ENCODE results near the gene HS1BP3. TPM values are rescaled to one million over a fixed set of nuclear protein-coding genes. Genes with fewer than 3 reads are reported as not detected.

The HS1BP3 gene
- total RNA-seq, 1 experiment from 2014 or later: 19.6 TPM

GRCh38 chr2:20665243-20666004 lies 14.5 kb upstream of the HS1BP3 start:
- H3K27me3 ChIP-seq (ENCODE audit: low read length): peaks cover 43% of the 10 kb centered on the region
- peaks cover 10% of the 10 kb centered on the region for H3K4me1 ChIP-seq (ENCODE audit: insufficient read depth, low read length)
- no TSS peak for BruUV-seq (replicated peaks)
- H3K9me2 ChIP-seq (replicated peaks; ENCODE audit: low read length): no peaks in the 10 kb centered on the region
- H3K9me3 ChIP-seq (ENCODE audit: low read length): no peaks in the 10 kb centered on the region
- H3K79me2 ChIP-seq (ENCODE audit: low read length): no peaks in the 10 kb centered on the region
- no peaks in the 10 kb centered on the region for H3F3A ChIP-seq (ENCODE audit: low read length, unreplicated experiment)
- no peak overlapping the region for H3K9ac ChIP-seq (ENCODE audit: low read length)
- no peaks in the 10 kb centered on the region for H4K20me1 ChIP-seq (ENCODE audit: low read length)
- no peak for ATAC-seq
- H3K27ac ChIP-seq (ENCODE audit: low read length): no peak overlapping the region
- intact Hi-C loops (cut with micrococcal nuclease): no loop called here
- no peak for DNase-seq
- no peak overlapping the region for H3K4me2 ChIP-seq (ENCODE audit: low read length)
- H2AFZ ChIP-seq (ENCODE audit: low read length): no peak overlapping the region
- no peak overlapping the region for H3K4me3 ChIP-seq (ENCODE audit: low read length)
- TF ChIP-seq, protein P1, sequence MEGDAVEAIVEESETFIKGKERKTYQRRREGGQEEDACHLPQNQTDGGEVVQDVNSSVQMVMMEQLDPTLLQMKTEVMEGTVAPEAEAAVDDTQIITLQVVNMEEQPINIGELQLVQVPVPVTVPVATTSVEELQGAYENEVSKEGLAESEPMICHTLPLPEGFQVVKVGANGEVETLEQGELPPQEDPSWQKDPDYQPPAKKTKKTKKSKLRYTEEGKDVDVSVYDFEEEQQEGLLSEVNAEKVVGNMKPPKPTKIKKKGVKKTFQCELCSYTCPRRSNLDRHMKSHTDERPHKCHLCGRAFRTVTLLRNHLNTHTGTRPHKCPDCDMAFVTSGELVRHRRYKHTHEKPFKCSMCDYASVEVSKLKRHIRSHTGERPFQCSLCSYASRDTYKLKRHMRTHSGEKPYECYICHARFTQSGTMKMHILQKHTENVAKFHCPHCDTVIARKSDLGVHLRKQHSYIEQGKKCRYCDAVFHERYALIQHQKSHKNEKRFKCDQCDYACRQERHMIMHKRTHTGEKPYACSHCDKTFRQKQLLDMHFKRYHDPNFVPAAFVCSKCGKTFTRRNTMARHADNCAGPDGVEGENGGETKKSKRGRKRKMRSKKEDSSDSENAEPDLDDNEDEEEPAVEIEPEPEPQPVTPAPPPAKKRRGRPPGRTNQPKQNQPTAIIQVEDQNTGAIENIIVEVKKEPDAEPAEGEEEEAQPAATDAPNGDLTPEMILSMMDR (conservative IDR thresholded peaks at IDR 0.05; ENCODE audit: low read depth, low read length): no peak
- TF ChIP-seq EZH2 (IDR thresholded peaks at IDR 0.05; ENCODE audit: low read length, unreplicated experiment) (no peak), EZH2phosphoT487 (IDR thresholded peaks at IDR 0.05; ENCODE audit: borderline replicate concordance, low read length) (no peak)
- ChIA-PET CTCF (no interaction called here), POLR2A (ENCODE audit: unreplicated experiment) (no interaction called here)
- H3K36me3 ChIP-seq (ENCODE audit: low read depth, low read length): no peaks in the 10 kb centered on the region

DNA sequence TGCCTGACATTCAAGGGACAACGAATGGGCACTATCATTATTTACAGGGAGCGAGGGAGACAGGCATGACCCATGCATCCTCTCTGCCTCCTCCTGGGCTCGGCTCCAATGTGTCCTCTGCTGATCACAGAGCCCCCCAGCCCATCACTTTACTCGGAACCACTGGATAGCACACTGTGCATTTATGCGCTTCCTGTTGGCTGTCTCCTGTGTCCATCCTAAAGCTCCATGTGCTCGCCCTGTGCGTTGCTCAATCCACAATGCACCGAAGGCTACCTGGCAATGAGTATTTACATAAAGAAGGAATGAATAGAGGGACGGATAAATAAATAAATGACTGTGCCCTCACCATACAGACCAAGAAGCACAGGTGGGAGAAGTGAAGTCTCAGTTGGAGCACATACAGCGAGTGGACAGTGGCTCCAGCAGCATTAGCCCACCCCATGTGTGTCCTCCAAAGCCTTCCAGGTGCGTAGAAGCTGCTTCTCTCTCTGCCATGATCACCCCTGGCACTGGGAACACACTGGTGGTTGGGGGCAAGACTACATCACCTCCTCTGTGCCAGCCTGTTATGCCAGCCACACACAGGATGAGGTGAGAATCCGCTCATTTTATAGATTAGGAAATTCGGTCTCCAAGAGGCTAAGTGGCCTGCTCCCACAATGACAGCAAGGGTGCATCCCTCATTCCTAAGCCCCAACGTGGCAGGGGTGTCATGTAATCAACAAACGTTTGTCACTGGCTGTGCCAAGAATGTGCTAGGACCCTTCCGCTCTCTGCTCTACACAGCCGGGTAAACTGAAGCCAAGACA lies 13.7 kb upstream of the HS1BP3 start:
- Histone ChIP-seq H3K4me1 (ENCODE audit: insufficient read depth, low read length) (peaks cover 10% of the 10 kb centered on the region), H2AFZ (ENCODE audit: low read length) (no peak overlapping the region), H3K9ac (ENCODE audit: low read length) (no peak overlapping the region), H3K9me2 (replicated peaks; ENCODE audit: low read length) (no peaks in the 10 kb centered on the region), H3K36me3 (ENCODE audit: low read depth, low read length) (no peaks in the 10 kb centered on the region), H3K9me3 (ENCODE audit: low read length) (no peaks in the 10 kb centered on the region), H3K4me2 (ENCODE audit: low read length) (no peak overlapping the region), H3F3A (ENCODE audit: low read length, unreplicated experiment) (no peaks in the 10 kb centered on the region), H3K27me3 (ENCODE audit: low read length) (peaks cover 43% of the 10 kb centered on the region), H3K79me2 (ENCODE audit: low read length) (no peaks in the 10 kb centered on the region), H3K27ac (ENCODE audit: low read length) (no peak overlapping the region), H3K4me3 (ENCODE audit: low read length) (no peak overlapping the region), H4K20me1 (ENCODE audit: low read length) (no peaks in the 10 kb centered on the region)
- ChIA-PET CTCF (interaction anchor here (0.6 kb wide), 1 partner anchor 12 kb away, joined by 4 read pairs; no protein-coding TSS in a partner anchor), POLR2A (ENCODE audit: unreplicated experiment) (no interaction called here)
- ATAC-seq (no peak), DNase-seq (no peak)
- intact Hi-C loops (cut with micrococcal nuclease): no loop called here
- TF ChIP-seq EZH2phosphoT487 (IDR thresholded peaks at IDR 0.05; ENCODE audit: borderline replicate concordance, low read length): no peak
- TF ChIP-seq EZH2 (IDR thresholded peaks at IDR 0.05; ENCODE audit: low read length, unreplicated experiment): no peak
- TF ChIP-seq, protein P1 (conservative IDR thresholded peaks at IDR 0.05; ENCODE audit: low read depth, low read length): no peak
- no TSS peak for BruUV-seq (replicated peaks)

DNA sequence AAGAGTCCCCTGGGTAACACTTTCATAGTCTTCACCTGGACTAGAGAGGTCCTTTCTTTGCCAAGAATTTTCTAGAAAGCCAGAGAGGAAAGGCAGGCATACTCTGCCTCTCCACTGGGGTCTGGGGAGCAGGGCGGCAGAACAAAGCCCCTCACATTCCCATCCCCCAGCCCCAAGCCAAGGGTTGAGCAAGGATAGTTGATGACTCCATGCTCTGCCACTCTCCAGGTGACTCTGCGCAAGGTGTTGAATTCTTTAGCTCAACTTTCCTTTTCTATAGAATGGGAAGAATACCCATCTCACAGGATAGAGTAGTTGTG lies 13.1 kb upstream of the HS1BP3 start:
- Histone ChIP-seq H3K36me3 (ENCODE audit: low read depth, low read length) (no peaks in the 10 kb centered on the region), H3K27ac (ENCODE audit: low read length) (no peak overlapping the region), H3K27me3 (ENCODE audit: low read length) (peaks cover 43% of the 10 kb centered on the region), H3F3A (ENCODE audit: low read length, unreplicated experiment) (no peaks in the 10 kb centered on the region), H2AFZ (ENCODE audit: low read length) (no peak overlapping the region), H4K20me1 (ENCODE audit: low read length) (no peaks in the 10 kb centered on the region), H3K79me2 (ENCODE audit: low read length) (no peaks in the 10 kb centered on the region), H3K4me3 (ENCODE audit: low read length) (no peak overlapping the region), H3K9me3 (ENCODE audit: low read length) (no peaks in the 10 kb centered on the region), H3K4me1 (ENCODE audit: insufficient read depth, low read length) (peaks cover 10% of the 10 kb centered on the region), H3K4me2 (ENCODE audit: low read length) (no peak overlapping the region), H3K9ac (ENCODE audit: low read length) (no peak overlapping the region), H3K9me2 (replicated peaks; ENCODE audit: low read length) (no peaks in the 10 kb centered on the region)
- CTCF ChIA-PET: interaction anchor here (0.6 kb wide), 1 partner anchor 13 kb away, joined by 4 read pairs; no protein-coding TSS in a partner anchor
- no TSS peak for BruUV-seq (replicated peaks)
- POLR2A ChIA-PET (ENCODE audit: unreplicated experiment): no interaction called here
- TF ChIP-seq, protein P1 (conservative IDR thresholded peaks at IDR 0.05; ENCODE audit: low read depth, low read length): no peak
- no peak for TF ChIP-seq EZH2phosphoT487 (IDR thresholded peaks at IDR 0.05; ENCODE audit: borderline replicate concordance, low read length)
- TF ChIP-seq EZH2 (IDR thresholded peaks at IDR 0.05; ENCODE audit: low read length, unreplicated experiment): no peak
- no peak for DNase-seq
- intact Hi-C loops (cut with micrococcal nuclease): no loop called here
- no peak for ATAC-seq

Measured in PC-3 (cell line).